CD14-positive monocyte (primary cell): ENCODE data around the gene SPATA31A5. TPM values are rescaled to one million over a fixed set of nuclear protein-coding genes. Genes with fewer than 3 reads are reported as not detected.
"Not testable (repeated sequence)": the region's sequence is repeated elsewhere in the genome, so short reads cannot be mapped to it uniquely, and the experiment has no call there.

ENCODE experiments used
- DNase-seq, 3 donors: peaks; one replicate each; pipeline ENCODE4 v3.0.0-alpha.2; 2011 to 2022
- H2AFZ ChIP-seq: 2 replicates; pipeline ENCODE4 v1.6.0; 2012; ENCODE audit warnings: mild to moderate bottlenecking, low read depth, low read length, inconsistent platforms; ENCODE audit not compliant: insufficient read depth, poor library complexity, severe bottlenecking
- H3K27ac ChIP-seq, 2 donors: 1 replicate in 1 of 2; 2 replicates in 1 of 2; pipeline ENCODE4 v1.5.1; 2012 to 2013; ENCODE audit warnings: low read length in 2 of 2, control low read depth in 1 of 2, inconsistent platforms in 1 of 2, low read depth in 1 of 2, mild to moderate bottlenecking in 1 of 2
- H3K27me3 ChIP-seq, 2 donors: one replicate each; pipeline versions ENCODE4 v1.6.0 to v1.6.1; 2011 to 2013; ENCODE audit warnings: low read length in 2 of 2; ENCODE audit not compliant: control insufficient read depth in 2 of 2, insufficient read depth in 2 of 2
- H3K36me3 ChIP-seq, 2 donors: replicated peaks in 1 of 2; 1 replicate in 1 of 2; 2 replicates in 1 of 2; pipeline versions ENCODE4 v1.5.1 to v1.6.1; 2012 to 2013; ENCODE audit warnings: low read length in 2 of 2, control low read depth in 1 of 2, inconsistent platforms in 1 of 2, mild to moderate bottlenecking in 1 of 2; ENCODE audit not compliant: insufficient read depth in 2 of 2, control insufficient read depth in 1 of 2
- H3K4me1 ChIP-seq, 2 donors: 1 replicate in 1 of 2; 2 replicates in 1 of 2; pipeline versions ENCODE4 v1.5.1 to v1.6.1; 2012 to 2013; ENCODE audit warnings: low read length in 2 of 2, control low read depth in 1 of 2, inconsistent platforms in 1 of 2, mild to moderate bottlenecking in 1 of 2, moderate library complexity in 1 of 2; ENCODE audit not compliant: insufficient read depth in 2 of 2, control insufficient read depth in 1 of 2
- H3K4me2 ChIP-seq: replicated peaks from 2 replicates; pipeline ENCODE3; 2012; ENCODE audit warnings: low read length, moderate library complexity, mild to moderate bottlenecking; ENCODE audit not compliant: poor library complexity, severe bottlenecking; ENCODE audit errors: extremely low read depth
- H3K4me3 ChIP-seq, 3 experiments: fragments of 200-600 bp in 1 of 3; sonication (generic) in 1 of 3; replicated peaks in 1 of 3; 1 replicate in 2 of 3; 2 replicates in 1 of 3; pipeline ENCODE4 v1.5.1; 2011 to 2013; ENCODE audit warnings: low read length in 3 of 3, mild to moderate bottlenecking in 3 of 3, control low read depth in 2 of 3, low read depth in 2 of 3, inconsistent platforms in 1 of 3, moderate library complexity in 1 of 3
- H3K79me2 ChIP-seq: 2 replicates; pipeline ENCODE4 v1.6.0; 2012; ENCODE audit warnings: mild to moderate bottlenecking, control low read depth, inconsistent platforms, low read length, moderate library complexity; ENCODE audit not compliant: insufficient read depth
- H3K9ac ChIP-seq: 2 replicates; pipeline ENCODE4 v1.6.0; 2017; ENCODE audit warnings: low read length, mild to moderate bottlenecking; ENCODE audit not compliant: insufficient read depth, poor library complexity, severe bottlenecking
- H3K9me3 ChIP-seq, 2 donors: replicated peaks in 1 of 2; 1 replicate in 1 of 2; 2 replicates in 1 of 2; pipeline versions ENCODE4 v1.5.1 to v1.6.1; 2012 to 2013; ENCODE audit warnings: low read length in 2 of 2, control low read depth in 1 of 2; ENCODE audit not compliant: control insufficient read depth in 1 of 2, insufficient read depth in 1 of 2
- H4K20me1 ChIP-seq: 2 replicates; pipeline ENCODE4 v1.6.0; 2012; ENCODE audit warnings: mild to moderate bottlenecking, low read length, control low read depth, moderate library complexity; ENCODE audit not compliant: insufficient read depth
- H3K27ac Mint-ChIP-seq, 7 donors: one replicate each; pipeline ENCODE4 v1.8.0; 2020; ENCODE audit warnings: mild to moderate bottlenecking in 7 of 7, mixed read lengths in 7 of 7, moderate library complexity in 6 of 7, inconsistent platforms in 2 of 7
- H3K27me3 Mint-ChIP-seq, 3 donors: one replicate each; pipeline ENCODE4 v1.8.0; 2021 to 2022; ENCODE audit warnings: low read depth in 3 of 3, mild to moderate bottlenecking in 3 of 3, mixed read lengths in 3 of 3, moderate library complexity in 3 of 3, inconsistent platforms in 1 of 3
- H3K36me3 Mint-ChIP-seq, 2 donors: one replicate each; pipeline ENCODE4 v1.8.0; 2020; ENCODE audit warnings: mixed read lengths in 2 of 2, inconsistent platforms in 1 of 2, mild to moderate bottlenecking in 1 of 2
- H3K4me1 Mint-ChIP-seq: one replicate; pipeline ENCODE4 v1.8.0; 2020; ENCODE audit warnings: mild to moderate bottlenecking, mixed read lengths
- H3K4me3 Mint-ChIP-seq, 2 donors: one replicate each; pipeline ENCODE4 v1.8.0; 2020; ENCODE audit warnings: mild to moderate bottlenecking in 2 of 2, mixed read lengths in 2 of 2, moderate library complexity in 1 of 2
- H3K9me3 Mint-ChIP-seq, 7 donors: one replicate each; pipeline ENCODE4 v1.8.0; 2020 to 2022; ENCODE audit warnings: mixed read lengths in 7 of 7, mild to moderate bottlenecking in 6 of 7, moderate library complexity in 6 of 7, inconsistent platforms in 2 of 7
- WGBS: methylation state at CpG from one replicate; pipeline ENCODE4 v1.1.5; 2013; ENCODE audit warnings: missing lambda C conversion rate; ENCODE audit not compliant: insufficient coverage; 5-methylcytosine and 5-hydroxymethylcytosine counted together
- intact Hi-C, 2 donors: fragments of 100-400 bp; cut with micrococcal nuclease; formaldehyde crosslinking; loops; one replicate each; pipeline versions ENCODE4 v1.15.0 to v1.15.1; 2023
- polyA minus RNA-seq: library from RNA; depleted of rRNA, polyadenylated mRNA; stranded (reverse); fragments of >200 nt; gene quantifications from 2 replicates; pipeline ENCODE4 v1.2.3, GENCODE V29; 2012
- polyA plus RNA-seq, 3 donors: library from polyadenylated mRNA; depleted of rRNA in 1 of 3; unstranded in 2 of 3; stranded (reverse) in 1 of 3; fragments of 300-500 nt in 2 of 3; fragments of >200 nt in 1 of 3; fragmentation: Illumina TruSeq in 2 of 3; gene quantifications; 1 replicate in 2 of 3; 2 replicates in 1 of 3; pipeline ENCODE4 v1.2.3, GENCODE V29; 2012 to 2021
- small RNA-seq: library from RNA; depleted of rRNA; stranded (forward); fragments of <200 nt; gene quantifications from one replicate; pipeline ENCODE3, GENCODE V24; 2012; ENCODE audit warnings: low read depth; ENCODE audit not compliant: insufficient read length
- total RNA-seq, 12 experiments: library from RNA in 1 of 12; stranded (reverse) in 1 of 12; fragments of 120-200 nt in 1 of 12; gene quantifications; one replicate each; pipeline ENCODE4 v1.2.4 and lab custom pipeline; 2013 to 2026; ENCODE audit warnings: mixed read lengths in 6 of 12, inconsistent platforms in 1 of 12

The SPATA31A5 gene
- not detected for total RNA-seq (2013)
- polyA plus RNA-seq (not detected), polyA minus RNA-seq (not detected in 2 replicates), total RNA-seq (lab: John Stamatoyannopoulos, UW) (0 reads per million in 11 experiments)

DNA sequence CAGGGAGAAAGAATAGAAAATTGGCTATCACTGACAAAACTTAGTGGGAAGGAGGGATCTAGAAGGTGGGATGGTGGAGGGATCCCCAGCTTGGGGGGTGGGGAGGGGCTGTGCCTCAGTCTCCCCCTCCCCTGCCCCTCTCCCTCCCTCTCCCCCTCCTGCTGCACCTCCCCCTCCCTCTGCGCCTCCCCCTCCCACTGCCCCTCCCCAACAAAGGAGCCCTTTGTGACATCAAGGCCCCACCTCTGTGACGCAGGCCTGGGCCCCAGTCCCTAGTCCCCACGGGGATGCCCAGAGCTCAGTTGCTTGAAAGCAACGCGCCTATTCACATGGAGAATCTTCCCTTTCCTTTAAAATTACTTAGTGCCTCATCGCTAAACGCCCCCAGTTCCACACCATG lies at the start of gene SPATA31A5:
TSS of gene SPATA31A5 (plus strand) at position 301 of the 400 bp plus-strand sequence. CDS start at position 330, 29 bp downstream.
- H3K4me2 ChIP-seq, H3K4me3 ChIP-seq, H2AFZ ChIP-seq, H3K9ac ChIP-seq, H3K4me1 ChIP-seq, intact Hi-C loops, H3K36me3 ChIP-seq, H3K79me2 ChIP-seq, H3K9me3 Mint-ChIP-seq, H3K9me3 ChIP-seq, H3K27ac ChIP-seq, H3K27me3 ChIP-seq, H4K20me1 ChIP-seq, H3K4me1 Mint-ChIP-seq, H3K36me3 Mint-ChIP-seq, H3K27me3 Mint-ChIP-seq, H3K27ac Mint-ChIP-seq, DNase-seq, H3K4me3 Mint-ChIP-seq: not testable (repeated sequence)
- no CpG with 5 or more reads among the region's 7 CpGs for WGBS

DNA sequence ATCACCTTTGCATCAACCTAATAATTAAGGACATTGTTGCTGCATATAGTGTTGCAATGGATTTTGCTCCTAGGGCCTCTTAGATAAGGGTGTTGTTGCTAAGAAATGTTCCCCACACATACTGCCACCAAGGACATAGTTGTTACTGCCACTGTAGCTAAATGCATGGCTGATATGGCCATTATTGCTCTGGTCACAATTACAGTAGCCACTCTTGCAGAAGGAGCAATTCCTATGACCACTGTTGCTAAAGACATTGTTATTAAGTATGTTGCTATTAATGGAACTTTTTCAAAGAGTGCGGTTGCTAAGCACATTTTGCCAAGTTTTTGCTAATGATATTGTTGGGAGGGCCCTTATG lies 48.8 kb downstream of the SPATA31A5 start:
- H4K20me1 ChIP-seq, H3K9ac ChIP-seq, H3K27me3 ChIP-seq, DNase-seq, H2AFZ ChIP-seq, H3K4me1 Mint-ChIP-seq, H3K27ac ChIP-seq, H3K36me3 ChIP-seq, H3K79me2 ChIP-seq, H3K9me3 ChIP-seq, H3K4me3 Mint-ChIP-seq, H3K9me3 Mint-ChIP-seq, H3K4me2 ChIP-seq, H3K27ac Mint-ChIP-seq, H3K4me3 ChIP-seq, H3K36me3 Mint-ChIP-seq, intact Hi-C loops, H3K27me3 Mint-ChIP-seq, H3K4me1 ChIP-seq: not testable (repeated sequence)
- WGBS = no CpG with 5 or more reads among the region's 1 CpG

DNA sequence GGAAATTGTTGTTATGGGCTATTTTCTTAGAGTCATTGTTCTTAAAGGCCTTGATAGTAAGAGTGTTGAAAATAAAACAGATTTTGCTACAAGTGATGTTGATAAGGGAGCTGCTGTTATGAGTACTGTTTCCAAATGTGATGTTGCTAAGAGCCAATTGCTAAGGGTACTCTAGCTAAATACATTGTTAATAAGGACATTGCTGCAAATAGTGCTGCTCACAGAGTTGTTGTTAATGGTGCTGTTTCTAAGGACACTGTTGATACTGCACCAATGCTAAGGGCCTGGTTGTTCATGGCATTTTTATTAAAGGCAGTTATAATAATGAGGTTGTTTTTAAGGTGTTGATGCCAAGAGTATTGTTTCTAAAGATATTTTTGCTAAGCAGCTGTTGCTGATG lies 52.2 kb downstream of the SPATA31A5 start:
- H3K27me3 ChIP-seq, H3K36me3 ChIP-seq, H2AFZ ChIP-seq, H3K27ac Mint-ChIP-seq, H3K4me3 ChIP-seq, intact Hi-C loops, H3K9me3 ChIP-seq, H3K27ac ChIP-seq, H3K79me2 ChIP-seq, H3K36me3 Mint-ChIP-seq, H3K4me3 Mint-ChIP-seq, DNase-seq, H3K4me1 Mint-ChIP-seq, H3K9me3 Mint-ChIP-seq, H3K9ac ChIP-seq, H4K20me1 ChIP-seq, H3K4me1 ChIP-seq, H3K4me2 ChIP-seq, H3K27me3 Mint-ChIP-seq: not testable (repeated sequence)

Small RNAs within 50 kb of the gene (small RNA-seq; reads per million reads assigned to genes)
- not detected for gene AL590491.3
